ENCODE data around the gene HCRT.

DNA sequence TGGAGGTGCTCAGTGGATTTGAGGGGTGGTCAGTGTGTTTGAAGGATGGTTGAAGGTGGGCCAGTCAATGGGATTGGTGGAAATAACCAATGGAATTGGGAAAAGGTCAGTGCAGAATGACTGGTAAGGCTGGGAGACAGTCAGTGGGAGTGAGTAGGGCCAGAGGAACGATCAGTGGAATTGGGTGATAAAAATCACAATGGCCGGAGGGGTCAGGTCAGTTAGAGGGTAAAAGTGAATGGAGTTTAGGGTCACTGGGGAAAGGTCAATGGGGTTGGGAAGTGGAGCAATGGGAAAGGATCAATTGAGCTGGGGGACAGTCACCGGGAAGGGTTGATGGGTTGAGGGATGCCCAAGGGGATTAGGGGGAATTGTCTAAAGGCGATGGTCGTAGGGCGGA is 19.5 kb downstream of the HCRT start:
- TF ChIP-seq TAF1 (IDR thresholded peaks at IDR 0.05; ENCODE audit: low read depth, low read length), result no peak
- TF ChIP-seq POLR2A (IDR thresholded peaks at IDR 0.05; ENCODE audit: low read depth, low read length), result no peak
- TF ChIP-seq POLR2AphosphoS5 (IDR thresholded peaks at IDR 0.05; ENCODE audit: low read depth, low read length), result no peak
- no peak for TF ChIP-seq POU2F2 (IDR thresholded peaks at IDR 0.05; ENCODE audit: low read depth, low read length)
- TF ChIP-seq SPI1 (IDR thresholded peaks at IDR 0.05; ENCODE audit: low read depth, low read length), result no peak

Data from GM12891 (cell line).